DND-41 (cell line): ENCODE results near the gene PCSK4.
"Not testable (repeated sequence)": the region's sequence is repeated elsewhere in the genome, so short reads cannot be mapped to it uniquely, and the experiment has no call there.

Source experiments
- ATAC-seq: fragments of 200-7000 bp; cut with Tn5 transposase; 3 replicates; pipeline ENCODE4 v1.9.1; 2021; ENCODE audit warnings: low read depth; ENCODE audit not compliant: insufficient read depth
- DNase-seq: peaks from one replicate; pipeline ENCODE4 v3.0.0-alpha.2; 2020
- H2AFZ ChIP-seq: 2 replicates; pipeline ENCODE4 v1.6.0; 2012; ENCODE audit warnings: low read depth, low read length
- H3K27ac ChIP-seq: 2 replicates; pipeline ENCODE4 v1.5.1; 2012; ENCODE audit warnings: low read length, inconsistent platforms
- H3K27me3 ChIP-seq: fragments of 200-600 bp; sonication (generic); 2 replicates; pipeline ENCODE4 v1.6.0; 2012; ENCODE audit warnings: low read length, mild to moderate bottlenecking, inconsistent platforms; ENCODE audit not compliant: insufficient read depth, poor library complexity
- H3K36me3 ChIP-seq: 2 replicates; pipeline ENCODE4 v1.5.1; 2012; ENCODE audit warnings: low read length, inconsistent platforms; ENCODE audit not compliant: insufficient read depth
- H3K4me1 ChIP-seq: 2 replicates; pipeline ENCODE4 v1.5.1; 2012; ENCODE audit warnings: mild to moderate bottlenecking, low read length; ENCODE audit not compliant: insufficient read depth
- H3K4me2 ChIP-seq: 2 replicates; pipeline ENCODE4 v1.6.0; 2012; ENCODE audit warnings: mild to moderate bottlenecking, moderate library complexity, low read length, inconsistent platforms; ENCODE audit not compliant: insufficient read depth
- H3K4me3 ChIP-seq, 2 experiments: fragments of 200-600 bp in 1 of 2; shearing (Covaris generic) in 1 of 2; 2 replicates each; pipeline ENCODE4 v1.5.1; 2012 to 2016; ENCODE audit warnings: inconsistent platforms in 2 of 2, low read length in 2 of 2, mild to moderate bottlenecking in 2 of 2, low read depth in 1 of 2, moderate library complexity in 1 of 2
- H3K79me2 ChIP-seq: 2 replicates; pipeline ENCODE4 v1.6.0; 2012; ENCODE audit warnings: low read length, inconsistent platforms; ENCODE audit not compliant: insufficient read depth
- H3K9ac ChIP-seq: 2 replicates; pipeline ENCODE4 v1.6.0; 2012; ENCODE audit warnings: low read depth, mild to moderate bottlenecking, inconsistent platforms, low read length, moderate library complexity
- H3K9me3 ChIP-seq: 2 replicates; pipeline ENCODE4 v1.5.1; 2012; ENCODE audit warnings: low read length, moderate library complexity, mild to moderate bottlenecking, inconsistent platforms; ENCODE audit not compliant: insufficient read depth, severe bottlenecking
- H4K20me1 ChIP-seq: 2 replicates; pipeline ENCODE4 v1.6.0; 2012; ENCODE audit warnings: low read length; ENCODE audit not compliant: insufficient read depth
- CTCF ChIP-seq: IDR thresholded peaks from 2 replicates; pipeline ENCODE4 v1.5.1; 2012; ENCODE audit warnings: borderline replicate concordance, low read length, moderate library complexity, mild to moderate bottlenecking; ENCODE audit not compliant: poor library complexity, severe bottlenecking; ENCODE audit errors: extremely low read depth
- EZH2 ChIP-seq: IDR thresholded peaks from 3 replicates; pipeline ENCODE4 v1.6.1; 2012; ENCODE audit warnings: borderline replicate concordance, low read depth, mild to moderate bottlenecking, moderate library complexity, low read length, inconsistent platforms; ENCODE audit not compliant: severe bottlenecking

The PCSK4 gene

GRCh38 chr19:1490311-1491113 lies at the start of gene PCSK4:
Gene PCSK4, minus strand, starts transcription at chr19:1490350. Its CDS starts 4 bp downstream, at chr19:1490346.
- Histone ChIP-seq H3K9me3 (no peaks in the 10 kb centered on the region), H2AFZ (peak within 1 kb of the TSS; percentile 78), H3K27me3 (no peaks in the 10 kb centered on the region), H3K4me2 (peak within 1 kb of the TSS; percentile 85), H3K4me1 (peaks cover 29% of the 10 kb centered on the region), H3K79me2 (no peaks in the 10 kb centered on the region), H3K9ac (peak within 1 kb of the TSS; percentile 71), H3K4me3 (peak within 1 kb of the TSS; percentile 43 to 61; a peak in 3 of 4 replicates), H3K27ac (peak within 1 kb of the TSS; percentile 77), H4K20me1 (no peaks in the 10 kb centered on the region), H3K36me3 (no peaks in the 10 kb centered on the region)
- TF ChIP-seq EZH2 (no peak), CTCF (no peak)
- DNase-seq (peak; percentile 99), ATAC-seq (peak; percentile 88)

GRCh38 chr19:1539749-1540148 lies 49.6 kb upstream of the PCSK4 start:
- DNase-seq, H2AFZ ChIP-seq, H3K4me1 ChIP-seq: not testable (repeated sequence)

GRCh38 chr19:1538978-1539377 lies 48.8 kb upstream of the PCSK4 start:
- H3K36me3 ChIP-seq, result no peaks in the 10 kb centered on the region
- TF ChIP-seq CTCF (no peak), EZH2 (no peak)
- H3K4me2 ChIP-seq, result no peak overlapping the region

More at GRCh38 chr19:1539749-1540148, 49.6 kb upstream of the PCSK4 start:
- not testable (repeated sequence) for H3K36me3 ChIP-seq, H3K27ac ChIP-seq, H3K4me2 ChIP-seq, H3K4me3 ChIP-seq, H3K9ac ChIP-seq, H3K79me2 ChIP-seq, H3K9me3 ChIP-seq, H3K27me3 ChIP-seq, ATAC-seq, H4K20me1 ChIP-seq

GRCh38 chr19:1535699-1536098 lies 45.5 kb upstream of the PCSK4 start:
- not testable (repeated sequence) for H3K4me3 ChIP-seq, H3K9me3 ChIP-seq, H3K36me3 ChIP-seq, H3K79me2 ChIP-seq, H3K9ac ChIP-seq, H3K27ac ChIP-seq, DNase-seq, H2AFZ ChIP-seq, H3K4me2 ChIP-seq, H3K4me1 ChIP-seq, H4K20me1 ChIP-seq, H3K27me3 ChIP-seq, ATAC-seq

More at GRCh38 chr19:1538978-1539377, 48.8 kb upstream of the PCSK4 start:
- Histone ChIP-seq H4K20me1 (no peaks in the 10 kb centered on the region), H3K9me3 (no peaks in the 10 kb centered on the region), H3K9ac (no peak overlapping the region), H3K79me2 (no peaks in the 10 kb centered on the region), H3K27ac (no peak overlapping the region), H3K4me1 (no peaks in the 10 kb centered on the region), H3K4me3 (no peak overlapping the region), H2AFZ (no peak overlapping the region), H3K27me3 (no peaks in the 10 kb centered on the region)
- ATAC-seq (no peak), DNase-seq (no peak)
